Body of pancreas (tissue), 4 donors: ENCODE data around the gene ROR1.

Experiments
- CTCF ChIP-seq, 7 experiments: fragments of 450-650 bp in 4 of 7; fragments of 200-600 bp in 3 of 7; sonication (generic) in 3 of 7; IDR thresholded peaks; one replicate each; pipeline ENCODE4 v1.5.1; 2016 to 2019; ENCODE audit warnings: antibody characterized with exemption in 7 of 7
- POLR2A ChIP-seq, 3 donors: fragments of 450-650 bp; IDR thresholded peaks; one replicate each; pipeline ENCODE4 v1.6.1; 2016; ENCODE audit warnings: antibody characterized with exemption in 3 of 3, mild to moderate bottlenecking in 2 of 3

GRCh38 chr1:64163431-64163830 is 389.6 kb downstream of the ROR1 start:
- TF ChIP-seq CTCF (IDR thresholded peaks at IDR 0.05) (no peak), POLR2A (IDR thresholded peaks at IDR 0.05) (no peak)
